ENCODE measurements around the gene HRH2.

DNA sequence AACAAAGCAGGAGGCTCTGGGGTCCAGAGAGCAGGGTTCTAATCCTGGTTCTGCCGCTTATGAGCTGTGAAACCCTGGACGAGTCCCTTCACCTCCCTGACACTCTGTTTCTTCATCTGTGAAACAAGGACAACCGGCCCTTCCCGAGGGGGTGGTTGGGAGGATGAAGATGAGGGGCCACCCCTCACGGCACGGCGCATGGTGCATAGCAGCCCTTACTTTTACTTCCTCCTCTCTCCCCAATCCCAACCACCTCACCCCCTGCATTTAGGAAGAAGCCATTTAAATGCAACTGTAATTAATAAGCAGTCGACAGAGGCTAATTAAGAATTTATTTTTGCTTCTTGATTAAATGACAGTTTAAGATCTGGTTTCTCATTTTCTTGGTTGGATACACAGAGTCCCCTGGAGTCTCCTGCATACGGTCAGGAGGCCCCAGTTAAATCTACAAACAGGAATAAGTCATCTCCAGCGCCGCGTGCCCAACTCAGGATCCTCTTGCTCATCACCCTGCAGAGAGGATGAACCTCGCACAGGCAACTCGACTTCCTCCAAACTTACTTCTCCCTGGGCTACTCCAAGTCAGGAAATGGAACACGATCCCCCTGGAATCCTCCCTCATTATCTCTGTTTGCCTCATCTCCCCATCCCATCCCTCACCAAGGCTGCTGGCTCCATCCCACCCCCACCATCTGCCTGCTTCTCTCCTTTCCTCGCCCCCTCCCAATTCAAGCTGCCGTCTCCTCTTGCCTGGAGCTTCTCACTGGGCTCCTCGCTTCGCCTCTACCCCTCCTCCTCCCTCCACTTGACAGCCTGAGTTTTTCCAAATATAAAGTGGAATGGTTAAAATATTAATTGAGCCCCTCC is 95.9 kb downstream of the HRH2 start:
- TF ChIP-seq, protein P1, sequence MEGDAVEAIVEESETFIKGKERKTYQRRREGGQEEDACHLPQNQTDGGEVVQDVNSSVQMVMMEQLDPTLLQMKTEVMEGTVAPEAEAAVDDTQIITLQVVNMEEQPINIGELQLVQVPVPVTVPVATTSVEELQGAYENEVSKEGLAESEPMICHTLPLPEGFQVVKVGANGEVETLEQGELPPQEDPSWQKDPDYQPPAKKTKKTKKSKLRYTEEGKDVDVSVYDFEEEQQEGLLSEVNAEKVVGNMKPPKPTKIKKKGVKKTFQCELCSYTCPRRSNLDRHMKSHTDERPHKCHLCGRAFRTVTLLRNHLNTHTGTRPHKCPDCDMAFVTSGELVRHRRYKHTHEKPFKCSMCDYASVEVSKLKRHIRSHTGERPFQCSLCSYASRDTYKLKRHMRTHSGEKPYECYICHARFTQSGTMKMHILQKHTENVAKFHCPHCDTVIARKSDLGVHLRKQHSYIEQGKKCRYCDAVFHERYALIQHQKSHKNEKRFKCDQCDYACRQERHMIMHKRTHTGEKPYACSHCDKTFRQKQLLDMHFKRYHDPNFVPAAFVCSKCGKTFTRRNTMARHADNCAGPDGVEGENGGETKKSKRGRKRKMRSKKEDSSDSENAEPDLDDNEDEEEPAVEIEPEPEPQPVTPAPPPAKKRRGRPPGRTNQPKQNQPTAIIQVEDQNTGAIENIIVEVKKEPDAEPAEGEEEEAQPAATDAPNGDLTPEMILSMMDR (IDR thresholded peaks at IDR 0.05): no peak
- no peak for TF ChIP-seq POLR2A (IDR thresholded peaks at IDR 0.05)

All from body of pancreas (tissue), 4 donors.